HepG2 (cell line): ENCODE data around the gene SUPT6H. TPM values are rescaled to one million over a fixed set of nuclear protein-coding genes. Genes with fewer than 3 reads are reported as not detected.
A peak's percentile ranks its signal among the peaks of the same experiment; 100 is the strongest.

Source experiments
- AGO2 ChIP-seq: fragments of 200-400 bp; formaldehyde crosslinking; optimal IDR thresholded peaks from 2 replicates; pipeline ENCODE3; 2017; ENCODE audit warnings: mild to moderate bottlenecking, low read depth, low read length, moderate library complexity
- FOXM1 ChIP-seq: sonication (generic); formaldehyde crosslinking; IDR thresholded peaks from 2 replicates; pipeline ENCODE4 v1.5.0; 2020; ENCODE audit warnings: missing genetic modification reagents
- MATR3 ChIP-seq: sonication (generic); formaldehyde crosslinking; IDR thresholded peaks from 2 replicates; pipeline ENCODE4 v1.4.0; 2020; ENCODE audit warnings: missing genetic modification reagents
- MTF1 ChIP-seq: sonication (generic); formaldehyde crosslinking; IDR thresholded peaks from 2 replicates; pipeline ENCODE4 v1.5.0; 2020; ENCODE audit warnings: missing genetic modification reagents
- PLRG1 ChIP-seq: fragments of 450-650 bp; conservative IDR thresholded peaks from 2 replicates; pipeline ENCODE4 v1.6.1; 2016
- RFXANK ChIP-seq: IDR thresholded peaks from 2 replicates; pipeline ENCODE4 v1.6.1; 2016
- SALL1 ChIP-seq: sonication (generic); formaldehyde crosslinking; IDR thresholded peaks from 2 replicates; pipeline ENCODE4 v1.8.0; 2022; ENCODE audit warnings: mild to moderate bottlenecking, missing genetic modification reagents
- STAG1 ChIP-seq: sonication (generic); formaldehyde crosslinking; IDR thresholded peaks from 2 replicates; pipeline ENCODE4 v1.4.0; 2020; ENCODE audit warnings: missing genetic modification reagents
- SYNCRIP ChIP-seq: fragments of 200-400 bp; formaldehyde crosslinking; IDR thresholded peaks from 2 replicates; pipeline ENCODE4 v1.6.1; 2018; ENCODE audit warnings: mild to moderate bottlenecking, low read depth, low read length; ENCODE audit not compliant: insufficient read depth
- THAP11 ChIP-seq: IDR thresholded peaks from 2 replicates; pipeline ENCODE4 v1.6.1; 2016; ENCODE audit warnings: missing biosample characterization, missing genetic modification reagents
- ZBTB1 ChIP-seq: sonication (generic); formaldehyde crosslinking; IDR thresholded peaks from 2 replicates; pipeline ENCODE4 v1.4.0; 2020; ENCODE audit warnings: missing genetic modification reagents, borderline replicate concordance
- ZBTB8A ChIP-seq: sonication (generic); formaldehyde crosslinking; IDR thresholded peaks from 2 replicates; pipeline ENCODE4 v1.4.0; 2020; ENCODE audit warnings: mild to moderate bottlenecking, low read depth, missing genetic modification reagents, borderline replicate concordance
- ZNF263 ChIP-seq: sonication (generic); formaldehyde crosslinking; IDR thresholded peaks from 2 replicates; pipeline ENCODE4 v1.4.0; 2020; ENCODE audit warnings: missing genetic modification reagents
- ZNF292 ChIP-seq: sonication (generic); formaldehyde crosslinking; IDR thresholded peaks from 2 replicates; pipeline ENCODE4 v1.8.1; 2022; ENCODE audit warnings: mild to moderate bottlenecking, low read depth, missing genetic modification reagents, borderline replicate concordance
- ZNF446 ChIP-seq: sonication (generic); formaldehyde crosslinking; IDR thresholded peaks from 2 replicates; pipeline ENCODE4 v1.5.0; 2020; ENCODE audit warnings: mild to moderate bottlenecking, missing genetic modification reagents
- ZNF510 ChIP-seq: sonication (generic); formaldehyde crosslinking; IDR thresholded peaks from 2 replicates; pipeline ENCODE4 v1.4.0; 2020; ENCODE audit warnings: low read depth, mild to moderate bottlenecking, missing genetic modification reagents
- ZNF550 ChIP-seq: sonication (generic); formaldehyde crosslinking; IDR thresholded peaks from 2 replicates; pipeline ENCODE4 v1.4.0; 2020; ENCODE audit warnings: mild to moderate bottlenecking, missing genetic modification reagents, borderline replicate concordance
- ZNF614 ChIP-seq: IDR thresholded peaks from 2 replicates; pipeline ENCODE4 v1.6.1; 2018; ENCODE audit warnings: missing biosample characterization, missing genetic modification reagents, inconsistent platforms, borderline replicate concordance
- polyA plus RNA-seq, 8 experiments: library from polyadenylated mRNA; depleted of rRNA in 3 of 8; stranded (reverse) in 7 of 8; unstranded in 1 of 8; fragments of >200 nt; fragmentation: Illumina TruSeq in 4 of 8; extraction: Trizol in 4 of 8; gene quantifications; 2 replicates each; pipeline versions ENCODE4 v1.2.1 to v1.2.3, GENCODE V29; 2011 to 2016; ENCODE audit warnings: low read depth in 4 of 8, missing spikeins in 1 of 8, mixed read lengths in 1 of 8; ENCODE audit not compliant: insufficient read depth in 1 of 8
- total RNA-seq, 5 experiments: library from RNA; depleted of rRNA; stranded (reverse); fragments of >200 nt; fragmentation: Illumina TruSeq; extraction: Trizol; gene quantifications; 2 replicates each; pipeline ENCODE4 v1.2.3, GENCODE V29; 2016; ENCODE audit warnings: low read depth in 1 of 5
- TF ChIP-seq, protein P1 (sequence below): IDR thresholded peaks from 2 replicates; pipeline ENCODE4 v1.6.1; 2016; ENCODE audit warnings: low read depth, borderline replicate concordance
- TF ChIP-seq, protein P2 (sequence below), 2 experiments: sonication (generic) in 1 of 2; formaldehyde crosslinking in 1 of 2; IDR thresholded peaks; 2 replicates each; pipeline versions ENCODE4 v1.4.0 to v1.6.1; 2016 to 2020; ENCODE audit warnings: borderline replicate concordance in 1 of 2, low read depth in 1 of 2, mild to moderate bottlenecking in 1 of 2, missing genetic modification reagents in 1 of 2
- TF ChIP-seq, protein P3 (sequence below): sonication (generic); formaldehyde crosslinking; IDR thresholded peaks from 2 replicates; pipeline ENCODE4 v1.4.0; 2020; ENCODE audit warnings: mild to moderate bottlenecking, missing genetic modification reagents
- TF ChIP-seq, protein P4 (sequence below): sonication (generic); formaldehyde crosslinking; IDR thresholded peaks from 2 replicates; pipeline ENCODE4; 2020; ENCODE audit warnings: missing genetic modification reagents, mild to moderate bottlenecking, borderline replicate concordance

The SUPT6H gene
- total and polyA plus RNA-seq, 2 of the 13 experiments (the other 11 are each of a cell fraction or from before 2014, with no cell fraction given): 32.7 to 39.9 TPM

DNA sequence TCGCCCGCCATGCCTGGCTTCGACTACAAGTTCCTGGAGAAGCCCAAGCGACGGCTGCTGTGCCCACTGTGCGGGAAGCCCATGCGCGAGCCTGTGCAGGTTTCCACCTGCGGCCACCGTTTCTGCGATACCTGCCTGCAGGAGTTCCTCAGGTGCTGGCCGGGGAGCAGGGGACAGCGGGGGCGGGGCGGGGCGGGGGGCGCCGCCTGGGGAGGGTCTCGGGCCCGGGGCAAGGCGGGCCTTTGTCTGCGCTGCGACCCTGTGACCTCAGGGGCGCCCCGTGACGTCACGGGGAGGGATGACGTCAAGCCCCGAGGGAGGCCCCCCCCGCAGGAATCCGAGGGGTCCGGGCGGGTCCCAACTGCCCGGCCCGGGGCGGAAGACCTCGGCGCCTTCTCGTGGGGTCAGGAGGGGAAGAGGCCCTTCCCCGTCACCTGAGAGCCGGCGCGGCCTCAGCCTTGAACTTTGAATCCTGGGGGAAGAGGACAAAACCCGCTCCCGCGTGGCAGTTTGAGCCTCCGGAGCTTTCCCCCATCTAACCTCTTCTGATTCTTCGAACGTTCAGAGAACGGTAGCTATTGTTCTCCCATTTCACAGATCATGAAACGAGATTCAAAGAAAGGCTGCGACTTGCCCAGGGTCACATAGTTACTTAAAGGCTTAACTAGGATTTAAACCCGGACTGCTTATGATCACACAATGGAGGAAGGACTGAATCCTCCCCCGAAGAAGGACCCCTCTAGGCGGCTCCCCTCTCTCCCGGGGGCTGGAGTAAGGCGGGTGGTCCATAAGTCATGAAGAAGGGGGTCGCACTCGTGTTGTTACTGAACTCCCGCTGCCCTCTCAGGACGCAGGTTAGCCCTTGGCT, 82.3 kb downstream of the SUPT6H start (continued):
- TF ChIP-seq AGO2 (no peak), ZBTB1 (CRISPR knock-in tag) (no peak), MTF1 (CRISPR knock-in tag) (peak; percentile 20; the same call in 1 of the 2 replicates), ZBTB8A (no peak), MATR3 (CRISPR knock-in tag) (no peak), STAG1 (CRISPR knock-in tag) (no peak), ZNF550 (CRISPR knock-in tag) (no peak), SALL1 (peak; percentile 66), FOXM1 (CRISPR knock-in tag) (no peak), PLRG1 (no peak), ZNF614 (CRISPR knock-in tag) (no peak), ZNF446 (CRISPR knock-in tag) (no peak), THAP11 (CRISPR knock-in tag) (peak; percentile 23; the same call in 1 of the 2 replicates), ZNF263 (CRISPR knock-in tag) (no peak), ZNF510 (CRISPR knock-in tag) (no peak), ZNF292 (CRISPR knock-in tag) (no peak), RFXANK (CRISPR knock-in tag) (no peak; the same call in 1 of the 2 replicates), SYNCRIP (no peak)
- TF ChIP-seq, protein P1, sequence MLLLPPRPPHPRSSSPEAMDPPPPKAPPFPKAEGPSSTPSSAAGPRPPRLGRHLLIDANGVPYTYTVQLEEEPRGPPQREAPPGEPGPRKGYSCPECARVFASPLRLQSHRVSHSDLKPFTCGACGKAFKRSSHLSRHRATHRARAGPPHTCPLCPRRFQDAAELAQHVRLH (CRISPR knock-in tag): 0 out of 2 replicates have a peak, but pooled peaks have one; percentile 15
- TF ChIP-seq, protein P2, sequence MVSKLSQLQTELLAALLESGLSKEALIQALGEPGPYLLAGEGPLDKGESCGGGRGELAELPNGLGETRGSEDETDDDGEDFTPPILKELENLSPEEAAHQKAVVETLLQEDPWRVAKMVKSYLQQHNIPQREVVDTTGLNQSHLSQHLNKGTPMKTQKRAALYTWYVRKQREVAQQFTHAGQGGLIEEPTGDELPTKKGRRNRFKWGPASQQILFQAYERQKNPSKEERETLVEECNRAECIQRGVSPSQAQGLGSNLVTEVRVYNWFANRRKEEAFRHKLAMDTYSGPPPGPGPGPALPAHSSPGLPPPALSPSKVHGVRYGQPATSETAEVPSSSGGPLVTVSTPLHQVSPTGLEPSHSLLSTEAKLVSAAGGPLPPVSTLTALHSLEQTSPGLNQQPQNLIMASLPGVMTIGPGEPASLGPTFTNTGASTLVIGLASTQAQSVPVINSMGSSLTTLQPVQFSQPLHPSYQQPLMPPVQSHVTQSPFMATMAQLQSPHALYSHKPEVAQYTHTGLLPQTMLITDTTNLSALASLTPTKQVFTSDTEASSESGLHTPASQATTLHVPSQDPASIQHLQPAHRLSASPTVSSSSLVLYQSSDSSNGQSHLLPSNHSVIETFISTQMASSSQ (IDR thresholded peaks at IDR 0.05; ENCODE audit: low read depth): no peak
- TF ChIP-seq, protein P2 (CRISPR knock-in tag; IDR thresholded peaks at IDR 0.05; ENCODE audit: borderline replicate concordance): no peak; the same call in 1 of the 2 replicates
- TF ChIP-seq, protein P3, sequence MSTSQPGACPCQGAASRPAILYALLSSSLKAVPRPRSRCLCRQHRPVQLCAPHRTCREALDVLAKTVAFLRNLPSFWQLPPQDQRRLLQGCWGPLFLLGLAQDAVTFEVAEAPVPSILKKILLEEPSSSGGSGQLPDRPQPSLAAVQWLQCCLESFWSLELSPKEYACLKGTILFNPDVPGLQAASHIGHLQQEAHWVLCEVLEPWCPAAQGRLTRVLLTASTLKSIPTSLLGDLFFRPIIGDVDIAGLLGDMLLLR (CRISPR knock-in tag): no peak
- TF ChIP-seq, protein P4, sequence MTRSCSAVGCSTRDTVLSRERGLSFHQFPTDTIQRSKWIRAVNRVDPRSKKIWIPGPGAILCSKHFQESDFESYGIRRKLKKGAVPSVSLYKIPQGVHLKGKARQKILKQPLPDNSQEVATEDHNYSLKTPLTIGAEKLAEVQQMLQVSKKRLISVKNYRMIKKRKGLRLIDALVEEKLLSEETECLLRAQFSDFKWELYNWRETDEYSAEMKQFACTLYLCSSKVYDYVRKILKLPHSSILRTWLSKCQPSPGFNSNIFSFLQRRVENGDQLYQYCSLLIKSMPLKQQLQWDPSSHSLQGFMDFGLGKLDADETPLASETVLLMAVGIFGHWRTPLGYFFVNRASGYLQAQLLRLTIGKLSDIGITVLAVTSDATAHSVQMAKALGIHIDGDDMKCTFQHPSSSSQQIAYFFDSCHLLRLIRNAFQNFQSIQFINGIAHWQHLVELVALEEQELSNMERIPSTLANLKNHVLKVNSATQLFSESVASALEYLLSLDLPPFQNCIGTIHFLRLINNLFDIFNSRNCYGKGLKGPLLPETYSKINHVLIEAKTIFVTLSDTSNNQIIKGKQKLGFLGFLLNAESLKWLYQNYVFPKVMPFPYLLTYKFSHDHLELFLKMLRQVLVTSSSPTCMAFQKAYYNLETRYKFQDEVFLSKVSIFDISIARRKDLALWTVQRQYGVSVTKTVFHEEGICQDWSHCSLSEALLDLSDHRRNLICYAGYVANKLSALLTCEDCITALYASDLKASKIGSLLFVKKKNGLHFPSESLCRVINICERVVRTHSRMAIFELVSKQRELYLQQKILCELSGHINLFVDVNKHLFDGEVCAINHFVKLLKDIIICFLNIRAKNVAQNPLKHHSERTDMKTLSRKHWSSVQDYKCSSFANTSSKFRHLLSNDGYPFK (CRISPR knock-in tag): no peak
